ENCODE data around the gene FILIP1.

FILIP1 gene

DNA sequence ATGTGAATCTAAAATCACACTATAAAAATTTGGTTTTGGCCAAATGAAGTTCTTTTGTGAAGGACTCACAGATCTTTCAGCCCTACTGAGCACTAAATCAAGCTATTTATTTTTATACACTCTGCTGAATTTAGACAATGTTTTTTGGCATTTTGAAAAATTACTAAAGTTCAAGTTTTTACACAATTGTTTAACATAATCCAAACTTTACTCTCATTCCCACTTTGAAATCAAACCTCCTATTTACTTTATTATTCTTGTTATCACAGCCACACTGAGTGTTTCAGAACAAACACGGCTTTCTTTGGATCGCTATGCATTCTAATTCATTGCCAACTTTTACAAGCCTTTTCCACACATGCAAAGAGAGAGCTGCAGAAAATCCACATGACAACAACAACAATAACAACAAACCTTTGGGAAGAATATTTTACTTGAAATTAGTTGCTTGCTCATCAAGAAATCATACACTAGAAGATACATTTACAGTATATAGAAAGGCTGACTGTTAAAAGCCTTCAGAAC is 159.9 kb downstream of the FILIP1 start:
- Histone ChIP-seq H3K9ac (ENCODE audit: low read length in 5 of 5) (no peak overlapping the region), H3K27ac (ENCODE audit: low read depth, low read length) (peak overlapping the region; percentile 21), H3K9me3 (ENCODE audit: control insufficient read depth in 5 of 5, low read length in 5 of 5) (no peaks in the 10 kb centered on the region), H3K4me1 (ENCODE audit: control insufficient read depth in 5 of 5, insufficient read depth in 5 of 5, low read length in 5 of 5) (peaks cover 0 to 9% (median 0%) of the 10 kb centered on the region in 5 donors), H3K27me3 (ENCODE audit: control insufficient read depth in 5 of 5, insufficient read depth in 4 of 5, low read length in 5 of 5) (no peaks in the 10 kb centered on the region), H3K36me3 (ENCODE audit: control insufficient read depth in 5 of 5, insufficient read depth in 5 of 5, low read length in 5 of 5) (no peaks in the 10 kb centered on the region), H3K4me3 (ENCODE audit: low read depth in 1 of 5, low read length in 5 of 5) (no peak overlapping the region)

DNA sequence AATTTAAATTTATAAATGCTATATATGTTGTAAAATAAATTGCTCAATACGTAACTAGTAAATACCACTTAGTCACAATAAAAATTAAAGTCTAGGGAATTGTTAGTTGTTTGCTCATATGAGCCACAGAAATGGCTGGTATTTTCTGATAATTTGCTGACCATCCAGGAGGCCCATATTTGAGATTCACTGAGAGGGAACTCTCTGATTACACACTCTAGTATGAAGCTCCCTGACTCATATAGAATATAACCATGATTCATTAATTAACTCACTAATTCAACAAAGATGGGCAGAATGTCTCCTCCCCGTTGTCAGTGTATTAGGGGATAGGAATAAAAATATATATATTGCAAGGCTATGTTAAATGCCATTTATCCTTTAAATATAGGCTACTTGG is 162.4 kb downstream of the FILIP1 start:
- Histone ChIP-seq H3K9ac (ENCODE audit: low read length in 5 of 5) (no peak overlapping the region), H3K9me3 (ENCODE audit: control insufficient read depth in 5 of 5, low read length in 5 of 5) (no peaks in the 10 kb centered on the region), H3K36me3 (ENCODE audit: control insufficient read depth in 5 of 5, insufficient read depth in 5 of 5, low read length in 5 of 5) (no peaks in the 10 kb centered on the region), H3K27me3 (ENCODE audit: control insufficient read depth in 5 of 5, insufficient read depth in 4 of 5, low read length in 5 of 5) (no peaks in the 10 kb centered on the region), H3K27ac (ENCODE audit: low read depth, low read length) (no peak overlapping the region), H3K4me3 (ENCODE audit: low read depth in 1 of 5, low read length in 5 of 5) (no peak overlapping the region), H3K4me1 (ENCODE audit: control insufficient read depth in 5 of 5, insufficient read depth in 5 of 5, low read length in 5 of 5) (peaks cover 0 to 9% (median 0%) of the 10 kb centered on the region in 5 donors)

DNA sequence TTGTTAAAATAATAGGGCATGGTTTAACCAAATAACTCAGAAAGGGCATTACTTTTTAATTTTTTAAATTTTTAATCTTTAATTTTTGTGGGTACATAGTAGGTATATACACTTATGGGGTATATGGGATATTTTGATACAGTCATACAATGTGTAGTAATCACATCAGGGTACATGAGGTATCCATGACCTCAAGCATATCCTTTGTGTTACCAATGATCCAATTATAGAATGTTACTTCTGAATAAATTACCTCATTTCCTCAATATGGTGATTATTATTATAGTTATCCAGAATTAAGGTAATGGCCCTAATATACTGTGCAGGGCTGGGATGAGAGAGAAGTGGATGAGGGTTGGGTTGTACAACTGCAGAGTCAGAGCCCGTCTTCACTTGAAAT is 163.9 kb downstream of the FILIP1 start:
- Histone ChIP-seq H3K4me1 (ENCODE audit: control insufficient read depth in 5 of 5, insufficient read depth in 5 of 5, low read length in 5 of 5) (peaks cover 0 to 7% (median 0%) of the 10 kb centered on the region in 5 donors), H3K4me3 (ENCODE audit: low read depth in 1 of 5, low read length in 5 of 5) (no peak overlapping the region), H3K36me3 (ENCODE audit: control insufficient read depth in 5 of 5, insufficient read depth in 5 of 5, low read length in 5 of 5) (no peaks in the 10 kb centered on the region), H3K9me3 (ENCODE audit: control insufficient read depth in 5 of 5, low read length in 5 of 5) (no peaks in the 10 kb centered on the region), H3K27ac (ENCODE audit: low read depth, low read length) (no peak overlapping the region), H3K27me3 (ENCODE audit: control insufficient read depth in 5 of 5, insufficient read depth in 4 of 5, low read length in 5 of 5) (no peaks in the 10 kb centered on the region), H3K9ac (ENCODE audit: low read length in 5 of 5) (no peak overlapping the region)

DNA sequence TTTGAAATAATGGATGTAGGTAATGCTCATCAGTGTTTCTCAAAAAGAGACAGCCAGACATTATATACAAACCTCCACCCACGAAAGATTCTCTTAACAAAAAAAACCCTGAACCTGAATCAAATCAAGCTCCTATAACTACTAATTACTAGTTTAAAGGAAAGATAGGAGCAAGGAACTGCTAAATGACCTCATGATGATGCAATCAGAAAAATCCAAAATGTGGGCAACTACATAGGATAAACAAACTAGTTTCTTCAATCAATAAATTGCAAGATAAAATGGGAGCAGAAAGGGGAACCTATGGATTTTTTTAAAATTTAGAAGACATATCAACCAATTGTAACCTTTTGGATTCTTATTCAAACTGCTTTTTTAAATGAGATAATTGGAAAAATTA is 165.8 kb downstream of the FILIP1 start:
- H3K27ac ChIP-seq (ENCODE audit: low read depth, low read length): no peak overlapping the region
- no peaks in the 10 kb centered on the region for H3K36me3 ChIP-seq (ENCODE audit: control insufficient read depth in 5 of 5, insufficient read depth in 5 of 5, low read length in 5 of 5)
- H3K4me3 ChIP-seq (ENCODE audit: low read depth in 1 of 5, low read length in 5 of 5): no peak overlapping the region
- H3K9ac ChIP-seq (ENCODE audit: low read length in 5 of 5): no peak overlapping the region
- no peaks in the 10 kb centered on the region for H3K4me1 ChIP-seq (ENCODE audit: control insufficient read depth in 5 of 5, insufficient read depth in 5 of 5, low read length in 5 of 5)
- H3K27me3 ChIP-seq (ENCODE audit: control insufficient read depth in 5 of 5, insufficient read depth in 4 of 5, low read length in 5 of 5): no peaks in the 10 kb centered on the region
- no peaks in the 10 kb centered on the region for H3K9me3 ChIP-seq (ENCODE audit: control insufficient read depth in 5 of 5, low read length in 5 of 5)

DNA sequence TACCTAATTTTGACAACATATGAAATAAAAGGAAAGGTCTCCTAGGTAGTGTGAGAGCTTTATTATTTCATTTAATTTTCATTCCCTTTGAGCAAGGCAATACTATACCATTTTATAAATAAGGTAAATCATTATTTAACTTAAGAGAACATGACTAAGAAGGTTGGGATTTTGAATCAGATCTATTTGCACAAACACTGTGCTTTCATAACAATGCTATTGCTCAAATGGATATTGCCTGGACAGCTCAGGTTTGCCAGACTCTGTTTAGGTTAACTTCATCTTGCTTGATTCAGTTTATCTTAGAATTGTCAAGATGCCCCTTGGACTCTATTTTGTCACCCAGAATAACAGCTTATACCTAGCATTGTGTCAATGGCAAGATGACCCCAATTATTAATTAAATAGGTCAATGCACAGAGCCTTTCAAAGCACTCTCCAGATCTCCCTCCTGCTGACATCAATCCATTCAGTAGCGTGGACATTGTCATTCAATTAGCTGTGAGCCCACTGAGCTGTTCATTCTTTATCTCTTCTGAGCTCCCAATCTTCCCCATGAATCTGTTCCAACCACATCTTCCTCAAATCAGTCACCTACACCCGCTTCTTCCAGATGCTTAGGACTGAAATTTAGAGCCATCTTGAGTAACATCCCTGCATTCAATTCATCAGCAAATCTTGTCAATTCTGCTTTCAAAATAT is 166.9 kb downstream of the FILIP1 start:
- H3K9me3 ChIP-seq (ENCODE audit: control insufficient read depth in 5 of 5, low read length in 5 of 5): no peaks in the 10 kb centered on the region
- no peaks in the 10 kb centered on the region for H3K4me1 ChIP-seq (ENCODE audit: control insufficient read depth in 5 of 5, insufficient read depth in 5 of 5, low read length in 5 of 5)
- no peak overlapping the region for H3K27ac ChIP-seq (ENCODE audit: low read depth, low read length)
- no peak overlapping the region for H3K4me3 ChIP-seq (ENCODE audit: low read depth in 1 of 5, low read length in 5 of 5)
- no peak overlapping the region for H3K9ac ChIP-seq (ENCODE audit: low read length in 5 of 5)
- no peaks in the 10 kb centered on the region for H3K27me3 ChIP-seq (ENCODE audit: control insufficient read depth in 5 of 5, insufficient read depth in 4 of 5, low read length in 5 of 5)
- no peaks in the 10 kb centered on the region for H3K36me3 ChIP-seq (ENCODE audit: control insufficient read depth in 5 of 5, insufficient read depth in 5 of 5, low read length in 5 of 5)

DNA sequence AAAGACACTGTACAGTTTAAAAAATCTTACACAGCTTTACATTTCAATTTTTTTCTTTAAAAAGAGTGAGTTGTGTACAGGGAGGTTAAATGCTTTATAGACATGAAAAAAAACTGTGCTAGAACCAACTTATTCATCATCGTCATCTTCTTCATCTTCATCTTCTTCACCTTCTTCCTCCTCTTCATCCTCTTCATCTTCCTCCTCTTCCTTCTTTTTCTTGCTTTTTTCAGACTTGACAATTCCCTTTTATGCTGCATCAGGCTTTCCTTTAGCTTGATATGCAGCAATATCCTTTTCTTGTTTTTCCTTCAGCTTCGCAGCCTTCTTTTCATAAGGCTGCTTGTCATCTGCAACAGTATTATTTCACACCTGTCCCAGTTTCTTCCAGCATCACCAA is 174.7 kb downstream of the FILIP1 start:
- H3K27me3 ChIP-seq (ENCODE audit: control insufficient read depth in 5 of 5, insufficient read depth in 4 of 5, low read length in 5 of 5): no peaks in the 10 kb centered on the region
- H3K9ac ChIP-seq (ENCODE audit: low read length in 5 of 5): no peak overlapping the region

DNA sequence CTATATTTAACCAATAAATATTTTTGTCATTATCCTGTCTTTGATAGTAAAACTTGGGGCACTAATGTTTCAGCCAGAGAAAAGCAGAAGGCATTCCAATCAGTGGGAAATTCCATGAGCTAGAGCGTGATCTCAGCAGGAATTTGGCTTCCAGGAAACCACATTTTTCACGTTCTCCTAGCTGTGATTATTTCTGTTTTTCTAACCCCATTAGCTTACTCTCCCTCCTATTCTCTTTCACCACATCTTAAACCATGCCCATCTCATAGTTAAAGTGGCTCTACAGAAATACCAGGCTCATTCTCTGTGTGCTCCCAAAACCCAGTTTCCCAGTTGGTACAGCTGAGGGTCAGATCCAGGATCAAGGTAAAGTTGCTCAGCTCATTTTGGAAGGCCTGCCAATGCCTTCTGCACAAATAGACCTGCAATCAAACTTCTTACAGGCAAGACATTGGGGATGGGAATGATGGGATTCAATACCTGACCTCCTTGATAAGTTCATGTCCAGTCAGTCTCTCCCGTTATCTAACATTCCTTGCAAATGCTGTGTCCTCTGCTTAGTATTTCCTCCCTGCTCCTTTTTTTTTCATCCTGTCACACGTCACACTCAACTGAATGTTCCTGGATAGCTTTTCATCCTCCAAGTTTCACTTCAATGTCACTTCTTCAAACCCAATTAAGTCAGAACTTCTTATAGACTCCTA is 175.9 kb downstream of the FILIP1 start:
- Histone ChIP-seq H3K9me3 (ENCODE audit: control insufficient read depth in 5 of 5, low read length in 5 of 5) (no peaks in the 10 kb centered on the region), H3K27me3 (ENCODE audit: control insufficient read depth in 5 of 5, insufficient read depth in 4 of 5, low read length in 5 of 5) (no peaks in the 10 kb centered on the region), H3K36me3 (ENCODE audit: control insufficient read depth in 5 of 5, insufficient read depth in 5 of 5, low read length in 5 of 5) (peaks cover 0 to 2% (median 0%) of the 10 kb centered on the region in 5 donors), H3K4me3 (ENCODE audit: low read depth in 1 of 5, low read length in 5 of 5) (no peak overlapping the region), H3K27ac (ENCODE audit: low read depth, low read length) (no peak overlapping the region), H3K4me1 (ENCODE audit: control insufficient read depth in 5 of 5, insufficient read depth in 5 of 5, low read length in 5 of 5) (peaks cover 0 to 3% (median 0%) of the 10 kb centered on the region in 5 donors), H3K9ac (ENCODE audit: low read length in 5 of 5) (no peak overlapping the region)

More for the DNA sequence above, 174.7 kb downstream of the FILIP1 start:
- Histone ChIP-seq H3K4me1 (ENCODE audit: control insufficient read depth in 5 of 5, insufficient read depth in 5 of 5, low read length in 5 of 5) (peaks cover 0 to 3% (median 0%) of the 10 kb centered on the region in 5 donors), H3K36me3 (ENCODE audit: control insufficient read depth in 5 of 5, insufficient read depth in 5 of 5, low read length in 5 of 5) (no peaks in the 10 kb centered on the region), H3K9me3 (ENCODE audit: control insufficient read depth in 5 of 5, low read length in 5 of 5) (no peaks in the 10 kb centered on the region), H3K27ac (ENCODE audit: low read depth, low read length) (no peak overlapping the region), H3K4me3 (ENCODE audit: low read depth in 1 of 5, low read length in 5 of 5) (no peak overlapping the region)

DNA sequence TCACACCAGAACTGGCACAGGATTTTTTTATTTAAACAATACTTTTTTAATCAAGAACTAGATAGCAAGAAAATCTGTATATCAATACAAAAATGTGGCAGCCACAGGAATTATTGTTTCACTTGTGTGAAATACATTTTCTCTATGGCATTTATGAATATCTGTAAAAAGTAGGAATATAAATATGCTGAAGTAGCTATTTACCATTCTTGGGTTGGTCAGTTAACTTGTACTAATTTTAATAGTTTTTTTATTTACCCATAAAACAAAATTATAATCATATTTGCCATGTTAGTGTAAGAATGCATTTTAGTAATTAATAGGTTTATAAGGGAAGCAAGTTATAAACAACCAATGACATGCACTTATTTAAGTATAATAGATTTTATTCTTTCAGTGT is 177.6 kb downstream of the FILIP1 start:
- no peak overlapping the region for H3K9ac ChIP-seq (ENCODE audit: low read length in 5 of 5)
- no peaks in the 10 kb centered on the region for H3K9me3 ChIP-seq (ENCODE audit: control insufficient read depth in 5 of 5, low read length in 5 of 5)
- H3K27me3 ChIP-seq (ENCODE audit: control insufficient read depth in 5 of 5, insufficient read depth in 4 of 5, low read length in 5 of 5): peaks cover 0 to 2% (median 0%) of the 10 kb centered on the region in 5 donors
- no peak overlapping the region for H3K27ac ChIP-seq (ENCODE audit: low read depth, low read length)
- H3K36me3 ChIP-seq (ENCODE audit: control insufficient read depth in 5 of 5, insufficient read depth in 5 of 5, low read length in 5 of 5): peaks cover 0 to 6% (median 0%) of the 10 kb centered on the region in 5 donors
- H3K4me3 ChIP-seq (ENCODE audit: low read depth in 1 of 5, low read length in 5 of 5): no peak overlapping the region
- H3K4me1 ChIP-seq (ENCODE audit: control insufficient read depth in 5 of 5, insufficient read depth in 5 of 5, low read length in 5 of 5): peaks cover 0 to 3% (median 0%) of the 10 kb centered on the region in 5 donors

DNA sequence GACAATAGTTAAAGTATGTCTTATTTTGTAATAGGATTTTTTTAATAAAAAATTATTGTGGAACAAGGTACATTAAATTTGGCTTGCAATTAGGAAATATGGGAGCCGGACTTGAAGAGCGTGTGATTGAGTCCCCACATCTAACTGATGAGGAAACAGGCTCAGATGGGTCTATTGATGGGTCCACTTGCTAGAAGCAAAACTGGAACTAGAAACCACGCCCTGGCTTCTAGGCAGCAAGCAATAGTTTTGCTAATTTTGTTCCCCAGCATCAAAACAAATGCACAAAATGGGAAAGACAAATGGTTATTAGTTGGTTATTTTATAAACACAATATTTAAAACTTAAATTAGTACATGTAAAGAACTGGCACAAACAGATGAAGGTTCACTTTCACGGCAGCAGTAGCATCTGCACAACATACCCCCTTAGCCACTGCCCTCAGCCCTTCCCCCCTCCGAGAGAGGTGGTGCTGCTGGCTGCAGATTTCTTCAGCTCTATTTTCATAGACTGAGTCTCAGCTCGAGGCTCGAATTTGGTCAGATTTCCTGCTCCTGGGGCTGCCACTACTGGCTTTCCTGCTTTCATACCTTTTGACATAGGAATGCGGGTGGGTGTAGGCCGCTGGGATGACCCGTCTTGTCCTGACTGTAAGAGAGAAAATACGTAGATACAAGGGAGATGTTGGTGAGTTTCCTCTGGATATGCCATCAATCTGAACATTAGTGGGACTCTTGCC is 185.2 kb downstream of the FILIP1 start:
- peaks cover 0 to 2% (median 0%) of the 10 kb centered on the region in 5 donors for H3K27me3 ChIP-seq (ENCODE audit: control insufficient read depth in 5 of 5, insufficient read depth in 4 of 5, low read length in 5 of 5)
- H3K36me3 ChIP-seq (ENCODE audit: control insufficient read depth in 5 of 5, insufficient read depth in 5 of 5, low read length in 5 of 5): peaks cover 0 to 6% (median 0%) of the 10 kb centered on the region in 5 donors
- H3K9me3 ChIP-seq (ENCODE audit: control insufficient read depth in 5 of 5, low read length in 5 of 5): no peaks in the 10 kb centered on the region
- no peak overlapping the region for H3K9ac ChIP-seq (ENCODE audit: low read length in 5 of 5)
- H3K4me3 ChIP-seq (ENCODE audit: low read depth in 1 of 5, low read length in 5 of 5): no peak overlapping the region
- H3K27ac ChIP-seq (ENCODE audit: low read depth, low read length): no peak overlapping the region
- H3K4me1 ChIP-seq (ENCODE audit: control insufficient read depth in 5 of 5, insufficient read depth in 5 of 5, low read length in 5 of 5): no peaks in the 10 kb centered on the region

All from subcutaneous abdominal adipose tissue (tissue), 5 donors.